ENCODE results near the gene UBA3. TPM values are rescaled to one million over a fixed set of nuclear protein-coding genes. Genes with fewer than 3 reads are reported as not detected.

UBA3 gene
- polyA plus RNA-seq, 1 donor: 38.7 TPM

- DNase-seq: no peak
Measured at GRCh38 chr3:69011096-69011730, 69.0 kb downstream of the UBA3 start.

GRCh38 chr3:69009559-69010410, 70.4 kb downstream of the UBA3 start:
- DNase-seq: peak; percentile 62

GRCh38 chr3:69008980-69009379, 71.2 kb downstream of the UBA3 start:
- DNase-seq: no peak

- no peak for DNase-seq
Measured at GRCh38 chr3:69005791-69006482, 74.2 kb downstream of the UBA3 start.

- peak; percentile 50 for DNase-seq
Measured at GRCh38 chr3:69005071-69005790, 74.9 kb downstream of the UBA3 start.

Other genes starting within 250 kb of the UBA3 start
- 0.71 TPM for gene TAFA4, start 147.8 kb downstream of the UBA3 start, polyA plus RNA-seq (ENCODE audit: insufficient read length)
- gene EOGT, start 66.7 kb downstream of the UBA3 start, polyA plus RNA-seq (ENCODE audit: insufficient read length): 16.0 TPM
- gene TMF1, start 28.0 kb downstream of the UBA3 start, polyA plus RNA-seq (ENCODE audit: insufficient read length): 22.3 TPM
- 122 TPM for gene ARL6IP5, start 4.6 kb upstream of the UBA3 start, polyA plus RNA-seq (ENCODE audit: insufficient read length)
- gene LMOD3, start 42.2 kb upstream of the UBA3 start, polyA plus RNA-seq (ENCODE audit: insufficient read length): 163 TPM